ENCODE results near the gene ANAPC10.
"Not testable (repeated sequence)": the region's sequence is repeated elsewhere in the genome, so short reads cannot be mapped to it uniquely, and the experiment has no call there.

Gene ANAPC10

GRCh38 chr4:145097821-145098674 lies at the start of gene ANAPC10, which contains the start of gene ABCE1:
Gene ANAPC10, minus strand, starts transcription at chr4:145098196. Its CDS starts 2,097 bp downstream, at chr4:145096099.
Gene ABCE1, plus strand, starts transcription at chr4:145098311. Its CDS starts 6,102 bp downstream, at chr4:145104413.
- peak; percentile 96 for DNase-seq

GRCh38 chr4:145136219-145136618 lies 38.2 kb upstream of the ANAPC10 start:
- DNase-seq = not testable (repeated sequence)

- DNase-seq = no peak
Measured at GRCh38 chr4:145132511-145133098, 34.6 kb upstream of the ANAPC10 start.

- no peak for DNase-seq
Measured at GRCh38 chr4:145131848-145132247, 33.9 kb upstream of the ANAPC10 start.

GRCh38 chr4:145130788-145131399 lies 32.9 kb upstream of the ANAPC10 start:
- DNase-seq = no peak

GRCh38 chr4:145130130-145130529 lies 32.1 kb upstream of the ANAPC10 start:
- no peak for DNase-seq

GRCh38 chr4:145125396-145125795 lies 27.4 kb upstream of the ANAPC10 start:
- no peak for DNase-seq

GRCh38 chr4:145108128-145108527 lies 10.1 kb upstream of the ANAPC10 start:
- no peak for DNase-seq

GRCh38 chr4:145107126-145107525 lies 9.1 kb upstream of the ANAPC10 start:
- DNase-seq = no peak

GRCh38 chr4:145103496-145103895 lies 5.5 kb upstream of the ANAPC10 start:
- no peak for DNase-seq

- DNase-seq = no peak
Measured at GRCh38 chr4:145102619-145103018, 4.6 kb upstream of the ANAPC10 start.

GRCh38 chr4:145101091-145101490 lies 3.1 kb upstream of the ANAPC10 start:
- DNase-seq = no peak

- no peak for DNase-seq
Measured at GRCh38 chr4:145099653-145100052, 1.7 kb upstream of the ANAPC10 start.

GRCh38 chr4:145098675-145099037 lies 660 bp upstream of the ANAPC10 start:
- peak; percentile 33 to 48 for DNase-seq

- no peak for DNase-seq
Measured at GRCh38 chr4:145097331-145097820, 620 bp downstream of the ANAPC10 start.

GRCh38 chr4:145093638-145094037 lies 4.4 kb downstream of the ANAPC10 start:
- DNase-seq = no peak

GRCh38 chr4:145090380-145090779 lies 7.6 kb downstream of the ANAPC10 start:
- DNase-seq = no peak

GRCh38 chr4:145083891-145084605 lies 13.9 kb downstream of the ANAPC10 start:
- no peak for DNase-seq

- DNase-seq = no peak
Measured at GRCh38 chr4:145081756-145082155, 16.2 kb downstream of the ANAPC10 start.

- DNase-seq = no peak
Measured at GRCh38 chr4:145076469-145076855, 21.5 kb downstream of the ANAPC10 start.

GRCh38 chr4:145075742-145076468 lies 22.1 kb downstream of the ANAPC10 start:
- no peak for DNase-seq

- DNase-seq = no peak
Measured at GRCh38 chr4:145071560-145071959, 26.4 kb downstream of the ANAPC10 start.
